ENCODE data around the gene PHKG2. TPM values are rescaled to one million over a fixed set of nuclear protein-coding genes. Genes with fewer than 3 reads are reported as not detected.

Gene PHKG2
- total RNA-seq, 1 donor from 2014 or later: 3.7 TPM

GRCh38 chr16:30741461-30741914 is 6.7 kb upstream of the PHKG2 start:
- Histone ChIP-seq H3K9me3 (ENCODE audit: control insufficient read depth in 3 of 3, low read length in 3 of 3) (no peaks in the 10 kb centered on the region), H3K27me3 (ENCODE audit: control insufficient read depth in 3 of 3, insufficient read depth in 3 of 3, low read length in 3 of 3) (no peaks in the 10 kb centered on the region), H3K4me1 (ENCODE audit: control insufficient read depth in 3 of 3, insufficient read depth in 3 of 3, low read length in 3 of 3) (peaks cover 7 to 15% (median 8%) of the 10 kb centered on the region in 3 donors), H3K36me3 (ENCODE audit: control insufficient read depth in 3 of 3, insufficient read depth in 3 of 3, low read length in 3 of 3) (peaks cover 33 to 46% (median 40%) of the 10 kb centered on the region in 3 donors), H3K4me3 (ENCODE audit: low read length in 3 of 3) (no peak overlapping the region), H3K9ac (ENCODE audit: low read depth in 1 of 3, low read length in 3 of 3) (no peak overlapping the region), H3K27ac (ENCODE audit: low read depth, low read length) (no peak overlapping the region)

GRCh38 chr16:30743716-30744115 is 4.5 kb upstream of the PHKG2 start:
- Histone ChIP-seq H3K27ac (ENCODE audit: low read depth, low read length) (peak overlapping the region; percentile 61), H3K36me3 (ENCODE audit: control insufficient read depth in 3 of 3, insufficient read depth in 3 of 3, low read length in 3 of 3) (peaks cover 12 to 25% (median 18%) of the 10 kb centered on the region in 3 donors), H3K27me3 (ENCODE audit: control insufficient read depth in 3 of 3, insufficient read depth in 3 of 3, low read length in 3 of 3) (no peaks in the 10 kb centered on the region)

GRCh38 chr16:30744183-30744582 is 4.0 kb upstream of the PHKG2 start:
- Histone ChIP-seq H3K4me1 (ENCODE audit: control insufficient read depth in 3 of 3, insufficient read depth in 3 of 3, low read length in 3 of 3) (peaks cover 13 to 22% (median 15%) of the 10 kb centered on the region in 3 donors), H3K27me3 (ENCODE audit: control insufficient read depth in 3 of 3, insufficient read depth in 3 of 3, low read length in 3 of 3) (no peaks in the 10 kb centered on the region), H3K9ac (ENCODE audit: low read depth in 1 of 3, low read length in 3 of 3) (no peak overlapping the region), H3K36me3 (ENCODE audit: control insufficient read depth in 3 of 3, insufficient read depth in 3 of 3, low read length in 3 of 3) (peaks cover 8 to 20% (median 13%) of the 10 kb centered on the region in 3 donors), H3K27ac (ENCODE audit: low read depth, low read length) (peak overlapping the region; percentile 61), H3K9me3 (ENCODE audit: control insufficient read depth in 3 of 3, low read length in 3 of 3) (no peaks in the 10 kb centered on the region), H3K4me3 (ENCODE audit: low read length in 3 of 3) (no peak overlapping the region)

More at GRCh38 chr16:30743716-30744115, 4.5 kb upstream of the PHKG2 start:
- peaks cover 13 to 22% (median 15%) of the 10 kb centered on the region in 3 donors for H3K4me1 ChIP-seq (ENCODE audit: control insufficient read depth in 3 of 3, insufficient read depth in 3 of 3, low read length in 3 of 3)
- H3K4me3 ChIP-seq (ENCODE audit: low read length in 3 of 3): no peak overlapping the region
- no peak overlapping the region for H3K9ac ChIP-seq (ENCODE audit: low read depth in 1 of 3, low read length in 3 of 3)
- no peaks in the 10 kb centered on the region for H3K9me3 ChIP-seq (ENCODE audit: control insufficient read depth in 3 of 3, low read length in 3 of 3)

- Histone ChIP-seq H3K4me3 (ENCODE audit: low read length in 3 of 3) (no peak overlapping the region), H3K9ac (ENCODE audit: low read depth in 1 of 3, low read length in 3 of 3) (no peak overlapping the region), H3K4me1 (ENCODE audit: control insufficient read depth in 3 of 3, insufficient read depth in 3 of 3, low read length in 3 of 3) (peaks cover 13 to 22% (median 15%) of the 10 kb centered on the region in 3 donors), H3K27me3 (ENCODE audit: control insufficient read depth in 3 of 3, insufficient read depth in 3 of 3, low read length in 3 of 3) (no peaks in the 10 kb centered on the region), H3K9me3 (ENCODE audit: control insufficient read depth in 3 of 3, low read length in 3 of 3) (no peaks in the 10 kb centered on the region), H3K36me3 (ENCODE audit: control insufficient read depth in 3 of 3, insufficient read depth in 3 of 3, low read length in 3 of 3) (peaks cover 6 to 15% (median 8%) of the 10 kb centered on the region in 3 donors), H3K27ac (ENCODE audit: low read depth, low read length) (no peak overlapping the region)
These were observed 3.1 kb upstream of the PHKG2 start for GRCh38 chr16:30745082-30745481.

- no peak overlapping the region for H3K4me3 ChIP-seq (ENCODE audit: low read length in 3 of 3)
- peaks cover 6 to 8% (median 7%) of the 10 kb centered on the region in 3 donors for H3K4me1 ChIP-seq (ENCODE audit: control insufficient read depth in 3 of 3, insufficient read depth in 3 of 3, low read length in 3 of 3)
- peaks cover 13 to 19% (median 18%) of the 10 kb centered on the region in 3 donors for H3K36me3 ChIP-seq (ENCODE audit: control insufficient read depth in 3 of 3, insufficient read depth in 3 of 3, low read length in 3 of 3)
- H3K9ac ChIP-seq (ENCODE audit: low read depth in 1 of 3, low read length in 3 of 3): no peak overlapping the region
- no peak overlapping the region for H3K27ac ChIP-seq (ENCODE audit: low read depth, low read length)
- H3K9me3 ChIP-seq (ENCODE audit: control insufficient read depth in 3 of 3, low read length in 3 of 3): no peaks in the 10 kb centered on the region
- no peaks in the 10 kb centered on the region for H3K27me3 ChIP-seq (ENCODE audit: control insufficient read depth in 3 of 3, insufficient read depth in 3 of 3, low read length in 3 of 3)
These were observed 1.5 kb upstream of the PHKG2 start for GRCh38 chr16:30746638-30747175.

- H3K9me3 ChIP-seq (ENCODE audit: control insufficient read depth in 3 of 3, low read length in 3 of 3): no peaks in the 10 kb centered on the region
- H3K4me1 ChIP-seq (ENCODE audit: control insufficient read depth in 3 of 3, insufficient read depth in 3 of 3, low read length in 3 of 3): peaks cover 6 to 7% (median 7%) of the 10 kb centered on the region in 3 donors
- H3K27me3 ChIP-seq (ENCODE audit: control insufficient read depth in 3 of 3, insufficient read depth in 3 of 3, low read length in 3 of 3): no peaks in the 10 kb centered on the region
- H3K27ac ChIP-seq (ENCODE audit: low read depth, low read length): peak overlapping the region; percentile 73
- peak overlapping the region in 2 of 3 donors; percentile 51 to 78 for H3K9ac ChIP-seq (ENCODE audit: low read depth in 1 of 3, low read length in 3 of 3)
- peaks cover 13 to 19% (median 13%) of the 10 kb centered on the region in 3 donors for H3K36me3 ChIP-seq (ENCODE audit: control insufficient read depth in 3 of 3, insufficient read depth in 3 of 3, low read length in 3 of 3)
- peak overlapping the region; percentile 82 to 86 (median 85) for H3K4me3 ChIP-seq (ENCODE audit: low read length in 3 of 3)
These were observed 894 bp upstream of the PHKG2 start for GRCh38 chr16:30747331-30747730.

GRCh38 chr16:30748634-30749445 is 615 bp downstream of the PHKG2 start:
- Histone ChIP-seq H3K4me3 (ENCODE audit: low read length in 3 of 3) (peak overlapping the region; percentile 75 to 86 (median 83)), H3K27ac (ENCODE audit: low read depth, low read length) (no peak overlapping the region), H3K36me3 (ENCODE audit: control insufficient read depth in 3 of 3, insufficient read depth in 3 of 3, low read length in 3 of 3) (peaks cover 6 to 26% (median 25%) of the 10 kb centered on the region in 3 donors), H3K9ac (ENCODE audit: low read depth in 1 of 3, low read length in 3 of 3) (peak overlapping the region; percentile 62 to 77 (median 65)), H3K4me1 (ENCODE audit: control insufficient read depth in 3 of 3, insufficient read depth in 3 of 3, low read length in 3 of 3) (peaks cover 6 to 7% (median 7%) of the 10 kb centered on the region in 3 donors), H3K9me3 (ENCODE audit: control insufficient read depth in 3 of 3, low read length in 3 of 3) (no peaks in the 10 kb centered on the region), H3K27me3 (ENCODE audit: control insufficient read depth in 3 of 3, insufficient read depth in 3 of 3, low read length in 3 of 3) (no peaks in the 10 kb centered on the region)

GRCh38 chr16:30750201-30750600 is 2.0 kb downstream of the PHKG2 start:
- no peak overlapping the region for H3K9ac ChIP-seq (ENCODE audit: low read depth in 1 of 3, low read length in 3 of 3)
- H3K4me1 ChIP-seq (ENCODE audit: control insufficient read depth in 3 of 3, insufficient read depth in 3 of 3, low read length in 3 of 3): peaks cover 6 to 7% (median 7%) of the 10 kb centered on the region in 3 donors
- H3K27me3 ChIP-seq (ENCODE audit: control insufficient read depth in 3 of 3, insufficient read depth in 3 of 3, low read length in 3 of 3): no peaks in the 10 kb centered on the region
- H3K4me3 ChIP-seq (ENCODE audit: low read length in 3 of 3): no peak overlapping the region
- no peaks in the 10 kb centered on the region for H3K9me3 ChIP-seq (ENCODE audit: control insufficient read depth in 3 of 3, low read length in 3 of 3)
- peaks cover 12 to 33% (median 30%) of the 10 kb centered on the region in 3 donors for H3K36me3 ChIP-seq (ENCODE audit: control insufficient read depth in 3 of 3, insufficient read depth in 3 of 3, low read length in 3 of 3)
- no peak overlapping the region for H3K27ac ChIP-seq (ENCODE audit: low read depth, low read length)

GRCh38 chr16:30750876-30751465 is 2.7 kb downstream of the PHKG2 start:
- Histone ChIP-seq H3K27ac (ENCODE audit: low read depth, low read length) (no peak overlapping the region), H3K27me3 (ENCODE audit: control insufficient read depth in 3 of 3, insufficient read depth in 3 of 3, low read length in 3 of 3) (no peaks in the 10 kb centered on the region), H3K36me3 (ENCODE audit: control insufficient read depth in 3 of 3, insufficient read depth in 3 of 3, low read length in 3 of 3) (peaks cover 14 to 38% (median 30%) of the 10 kb centered on the region in 3 donors), H3K4me1 (ENCODE audit: control insufficient read depth in 3 of 3, insufficient read depth in 3 of 3, low read length in 3 of 3) (peaks cover 6 to 7% (median 7%) of the 10 kb centered on the region in 3 donors), H3K4me3 (ENCODE audit: low read length in 3 of 3) (no peak overlapping the region), H3K9me3 (ENCODE audit: control insufficient read depth in 3 of 3, low read length in 3 of 3) (no peaks in the 10 kb centered on the region), H3K9ac (ENCODE audit: low read depth in 1 of 3, low read length in 3 of 3) (no peak overlapping the region)
